HEK293 (cell line): ENCODE results near the gene LSM14B.

ENCODE experiments used
- CTCF ChIA-PET: fragments of 350-600 bp; formaldehyde crosslinking; extraction: SDS; loops from one replicate; lab custom pipeline; 2021; ENCODE audit warnings: antibody characterized with exemption; lab: Yijun Ruan, JAX
- POLR2A ChIA-PET: fragments of 300-600 bp; formaldehyde crosslinking; extraction: SDS; loops from one replicate; lab custom pipeline; 2020; ENCODE audit warnings: antibody characterized with exemption, inconsistent platforms; lab: Yijun Ruan, JAX
- H3K27ac ChIP-seq: fragments of 200-500 bp; sonication (Bioruptor generic); 2 replicates; pipeline ENCODE4 v1.5.1; 2014; ENCODE audit warnings: low read depth, low read length, control low read depth, inconsistent platforms; ENCODE audit errors: extremely low read depth
- H3K36me3 ChIP-seq, 2 experiments: fragments of 200-500 bp in 1 of 2; sonication (Bioruptor generic) in 1 of 2; 1 replicate in 1 of 2; 2 replicates in 1 of 2; pipeline ENCODE4 v1.5.1; 2014 to 2017; ENCODE audit warnings: inconsistent platforms in 2 of 2, low read length in 2 of 2; ENCODE audit not compliant: control insufficient read depth in 2 of 2, insufficient read depth in 1 of 2
- H3K4me1 ChIP-seq: fragments of 200-500 bp; sonication (Bioruptor generic); 2 replicates; pipeline ENCODE4 v1.5.1; 2014; ENCODE audit warnings: mild to moderate bottlenecking, low read length, inconsistent platforms; ENCODE audit not compliant: control insufficient read depth, insufficient read depth
- H3K4me3 ChIP-seq: 2 replicates; pipeline ENCODE4 v1.5.1; 2011; ENCODE audit warnings: low read depth, mild to moderate bottlenecking, control low read depth, low read length, moderate library complexity
- H3K9me3 ChIP-seq: fragments of 200-500 bp; sonication (Bioruptor generic); 2 replicates; pipeline ENCODE4 v1.5.1; 2014; ENCODE audit warnings: low read depth, low read length, inconsistent platforms; ENCODE audit not compliant: control insufficient read depth, insufficient read depth
- BCL11B ChIP-seq: fragments of 450-650 bp; formaldehyde crosslinking; IDR thresholded peaks from 2 replicates; pipeline ENCODE4 v1.5.1; 2016; ENCODE audit warnings: low read depth, missing biosample characterization, missing genetic modification characterization
- GLIS2 ChIP-seq: fragments of 450-650 bp; formaldehyde crosslinking; IDR thresholded peaks from 2 replicates; pipeline ENCODE4 v1.5.1; 2016; ENCODE audit warnings: missing biosample characterization, missing genetic modification characterization
- KLF10 ChIP-seq: fragments of 450-650 bp; IDR thresholded peaks from 2 replicates; pipeline ENCODE4 v1.5.1; 2018; ENCODE audit warnings: missing biosample characterization, mild to moderate bottlenecking, missing genetic modification characterization
- KLF16 ChIP-seq: fragments of 450-650 bp; formaldehyde crosslinking; IDR thresholded peaks from 2 replicates; pipeline ENCODE4 v1.5.1; 2017; ENCODE audit warnings: missing biosample characterization, missing genetic modification characterization
- MZF1 ChIP-seq: fragments of 450-650 bp; formaldehyde crosslinking; IDR thresholded peaks from 2 replicates; pipeline ENCODE4 v1.5.1; 2017; ENCODE audit warnings: missing biosample characterization, missing genetic modification characterization, borderline replicate concordance
- PRDM4 ChIP-seq: fragments of 450-650 bp; formaldehyde crosslinking; IDR thresholded peaks from 2 replicates; pipeline ENCODE4 v1.5.1; 2017; ENCODE audit warnings: missing biosample characterization, missing genetic modification characterization
- SETDB1 ChIP-seq: IDR thresholded peaks from one replicate; pipeline ENCODE4 v1.6.1; 2017; ENCODE audit warnings: mild to moderate bottlenecking, low read length, moderate library complexity, mixed read lengths; ENCODE audit not compliant: insufficient read length
- ZBTB10 ChIP-seq: fragments of 450-650 bp; formaldehyde crosslinking; IDR thresholded peaks from 2 replicates; pipeline ENCODE4 v1.5.1; 2016; ENCODE audit warnings: missing biosample characterization, missing genetic modification characterization
- ZIC2 ChIP-seq: fragments of 450-650 bp; formaldehyde crosslinking; IDR thresholded peaks from 2 replicates; pipeline ENCODE4 v1.5.1; 2016; ENCODE audit warnings: missing biosample characterization, missing genetic modification characterization
- ZNF16 ChIP-seq: fragments of 450-650 bp; formaldehyde crosslinking; IDR thresholded peaks from 2 replicates; pipeline ENCODE4 v1.5.1; 2016; ENCODE audit warnings: low read depth, missing biosample characterization, missing genetic modification characterization
- ZNF174 ChIP-seq: fragments of 450-650 bp; formaldehyde crosslinking; IDR thresholded peaks from 2 replicates; pipeline ENCODE4 v1.5.0; 2017; ENCODE audit warnings: missing biosample characterization, mild to moderate bottlenecking, missing genetic modification characterization
- ZNF37A ChIP-seq: fragments of 450-650 bp; IDR thresholded peaks from 2 replicates; pipeline ENCODE4 v1.5.1; 2018; ENCODE audit warnings: missing biosample characterization, missing genetic modification characterization
- ZNF449 ChIP-seq: fragments of 450-650 bp; formaldehyde crosslinking; IDR thresholded peaks from 2 replicates; pipeline ENCODE4 v1.5.1; 2017; ENCODE audit warnings: missing biosample characterization, mild to moderate bottlenecking, missing genetic modification characterization, moderate library complexity
- ZNF501 ChIP-seq: fragments of 450-650 bp; formaldehyde crosslinking; IDR thresholded peaks from 2 replicates; pipeline ENCODE4 v1.5.1; 2016; ENCODE audit warnings: missing biosample characterization, missing genetic modification characterization
- ZNF514 ChIP-seq: fragments of 450-650 bp; formaldehyde crosslinking; IDR thresholded peaks from 2 replicates; pipeline ENCODE4 v1.5.1; 2016; ENCODE audit warnings: missing biosample characterization, missing genetic modification characterization
- ZNF600 ChIP-seq: fragments of 450-650 bp; formaldehyde crosslinking; IDR thresholded peaks from 2 replicates; pipeline ENCODE4 v1.5.1; 2016; ENCODE audit warnings: missing biosample characterization, missing genetic modification characterization
- ZNF654 ChIP-seq: fragments of 450-650 bp; formaldehyde crosslinking; IDR thresholded peaks from 2 replicates; pipeline ENCODE4 v1.5.1; 2016; ENCODE audit warnings: low read depth, missing biosample characterization, missing genetic modification characterization
- ZSCAN30 ChIP-seq: fragments of 450-650 bp; IDR thresholded peaks from 2 replicates; pipeline ENCODE4 v1.5.1; 2018; ENCODE audit warnings: missing biosample characterization, mild to moderate bottlenecking, missing genetic modification characterization, moderate library complexity

Gene LSM14B

GRCh38 chr20:62171245-62171644 lies 49.0 kb downstream of the LSM14B start (continued):
- TF ChIP-seq PRDM4, result no peak
- TF ChIP-seq ZNF514 (tag by site-specific recombination), result no peak
- no peak for TF ChIP-seq ZBTB10 (tag by site-specific recombination)

GRCh38 chr20:62172666-62173065 lies 50.4 kb downstream of the LSM14B start:
- ChIA-PET POLR2A (no interaction called here), CTCF (interaction anchor here (0.7 kb wide), 1 partner anchor 232 kb away, joined by 3 read pairs; no protein-coding TSS in a partner anchor)
- peaks cover 0 to 43% of the 10 kb centered on the region in 2 experiments; a peak in 2 of 3 replicates for H3K36me3 ChIP-seq
- no peaks in the 10 kb centered on the region for H3K4me1 ChIP-seq
- no peaks in the 10 kb centered on the region for H3K9me3 ChIP-seq
- TF ChIP-seq ZNF174 (tag by site-specific recombination) (no peak), ZNF449 (tag by site-specific recombination) (no peak), ZNF600 (tag by site-specific recombination) (no peak), ZSCAN30 (tag by site-specific recombination) (no peak), ZNF16 (tag by site-specific recombination) (no peak), KLF10 (tag by site-specific recombination) (no peak), ZIC2 (tag by site-specific recombination) (no peak), GLIS2 (tag by site-specific recombination) (no peak), ZNF654 (tag by site-specific recombination) (no peak), SETDB1 (no peak), ZNF37A (tag by site-specific recombination) (no peak), MZF1 (no peak), ZNF501 (no peak), BCL11B (tag by site-specific recombination) (no peak), KLF16 (tag by site-specific recombination) (no peak)
- no peak overlapping the region for H3K4me3 ChIP-seq
- H3K27ac ChIP-seq, result no peak overlapping the region
